Stimulated activated CD4-positive, alpha-beta T cell treated with anti-CD3 and anti-CD28 coated beads, Interleukin-1b, Interleukin-23, amount 100 ng/mL, for 4 hours (primary cell): Measurements from ENCODE around the gene DBR1.
A peak's percentile ranks its signal among the peaks of the same experiment; 100 is the strongest.

Experiments
- DNase-seq, 2 donors: peaks; one replicate each; pipeline ENCODE4 v3.0.0-alpha.2; 2020; ENCODE audit warnings: low read depth in 2 of 2

The DBR1 gene

GRCh38 chr3:138174421-138175131 lies at the start of gene DBR1:
DBR1 (minus strand) TSS chr3:138174921; CDS start chr3:138174795, 126 bp downstream.
- peak; percentile 53 to 67 for DNase-seq

GRCh38 chr3:138222942-138223287 lies 48.2 kb upstream of the DBR1 start:
- DNase-seq: no peak

- no peak for DNase-seq
These were observed 47.6 kb upstream of the DBR1 start for GRCh38 chr3:138222131-138222941.

GRCh38 chr3:138220788-138221187 lies 46.1 kb upstream of the DBR1 start:
- DNase-seq: no peak

- no peak for DNase-seq
These were observed 45.5 kb upstream of the DBR1 start for GRCh38 chr3:138220242-138220641.

GRCh38 chr3:138219255-138219654 lies 44.5 kb upstream of the DBR1 start:
- DNase-seq: no peak

- no peak for DNase-seq
These were observed 38.8 kb upstream of the DBR1 start for GRCh38 chr3:138213398-138214085.

GRCh38 chr3:138210528-138210927 lies 35.8 kb upstream of the DBR1 start:
- no peak for DNase-seq

GRCh38 chr3:138206196-138206595 lies 31.5 kb upstream of the DBR1 start:
- DNase-seq: no peak

- no peak for DNase-seq
These were observed 30.8 kb upstream of the DBR1 start for GRCh38 chr3:138205527-138205926.

GRCh38 chr3:138203938-138204337 lies 29.2 kb upstream of the DBR1 start:
- DNase-seq: no peak

GRCh38 chr3:138202945-138203701 lies 28.4 kb upstream of the DBR1 start:
- DNase-seq: no peak

GRCh38 chr3:138200424-138200823 lies 25.7 kb upstream of the DBR1 start:
- no peak for DNase-seq

- DNase-seq: no peak
These were observed 25.1 kb upstream of the DBR1 start for GRCh38 chr3:138199851-138200250.

- DNase-seq: no peak
These were observed 22.8 kb upstream of the DBR1 start for GRCh38 chr3:138197524-138197923.

GRCh38 chr3:138197058-138197457 lies 22.3 kb upstream of the DBR1 start:
- DNase-seq: no peak

- DNase-seq: no peak
These were observed 21.3 kb upstream of the DBR1 start for GRCh38 chr3:138196023-138196422.

- DNase-seq: no peak
These were observed 20.8 kb upstream of the DBR1 start for GRCh38 chr3:138195481-138195880.

- DNase-seq: peak in 1 of 2 donors; percentile 9
These were observed 13.5 kb upstream of the DBR1 start for GRCh38 chr3:138188013-138188730.

GRCh38 chr3:138187296-138188012 lies 12.7 kb upstream of the DBR1 start, which contains the start of gene ARMC8:
ARMC8 (plus strand) TSS chr3:138187301; CDS start chr3:138187555, 254 bp downstream.
- DNase-seq: no peak
